Thyroid gland (tissue), 4 donors: ENCODE measurements around the gene TFCP2L1. TPM values are rescaled to one million over a fixed set of nuclear protein-coding genes. Genes with fewer than 3 reads are reported as not detected.

Experiments used
- DNase-seq, 2 donors: peaks; one replicate each; pipeline ENCODE4 v3.0.0-alpha.2; 2019
- H3K27ac ChIP-seq, 3 donors: fragments of 200-600 bp; sonication (generic); 1 replicate in 2 of 3; 2 replicates in 1 of 3; pipeline ENCODE4 v1.5.1; 2016 to 2019; ENCODE audit warnings: mild to moderate bottlenecking in 1 of 3, moderate library complexity in 1 of 3
- H3K27me3 ChIP-seq: fragments of 200-600 bp; sonication (generic); one replicate; pipeline ENCODE4 v1.5.1; 2019
- H3K36me3 ChIP-seq, 2 donors: fragments of 200-600 bp; sonication (generic); one replicate each; pipeline ENCODE4 v1.5.1; 2016 to 2019
- H3K4me1 ChIP-seq, 2 donors: fragments of 200-600 bp; sonication (generic); one replicate each; pipeline ENCODE4 v1.5.1; 2017 to 2019
- H3K4me3 ChIP-seq, 3 donors: fragments of 200-600 bp; sonication (generic); replicated peaks in 1 of 3; 1 replicate in 2 of 3; 2 replicates in 1 of 3; pipeline ENCODE4 v1.5.1; 2016; ENCODE audit warnings: mild to moderate bottlenecking in 1 of 3
- H3K9me3 ChIP-seq: fragments of 200-600 bp; sonication (generic); one replicate; pipeline ENCODE4 v1.5.1; 2017
- CTCF ChIP-seq, 6 experiments: fragments of 200-600 bp in 3 of 6; fragments of 450-650 bp in 3 of 6; sonication (generic) in 3 of 6; IDR thresholded peaks; one replicate each; pipeline ENCODE4 v1.5.1; 2016 to 2019; ENCODE audit warnings: antibody characterized with exemption in 6 of 6, mild to moderate bottlenecking in 2 of 6, inconsistent platforms in 1 of 6, moderate library complexity in 1 of 6
- POLR2A ChIP-seq, 2 donors: fragments of 450-650 bp; IDR thresholded peaks; one replicate each; pipeline ENCODE4 v1.6.1; 2017; ENCODE audit warnings: antibody characterized with exemption in 2 of 2, mild to moderate bottlenecking in 2 of 2, moderate library complexity in 1 of 2
- WGBS, 2 donors: methylation state at CpG; one replicate each; pipeline ENCODE4 v1.1.5; 2017; 5-methylcytosine and 5-hydroxymethylcytosine counted together
- intact Hi-C: fragments of 100-400 bp; cut with DNase I; formaldehyde crosslinking; loops from one replicate; pipeline ENCODE4 v1.15.1; 2023
- total RNA-seq, 4 donors: library from RNA; depleted of rRNA; stranded (reverse); fragments of >200 nt; gene quantifications; one replicate each; pipeline ENCODE4 v1.2.3, GENCODE V29; 2016

Gene TFCP2L1
- total RNA-seq, 4 donors from 2014 or later = 97.4 to 188 (median 146) TPM

GRCh38 chr2:121266543-121267106 is 18.4 kb downstream of the TFCP2L1 start:
- H3K4me1 ChIP-seq = peaks cover 19 to 23% of the 10 kb centered on the region in 2 donors
- H3K9me3 ChIP-seq = no peaks in the 10 kb centered on the region
- H3K36me3 ChIP-seq = no peaks in the 10 kb centered on the region
- TF ChIP-seq CTCF (IDR thresholded peaks at IDR 0.05) (no peak), POLR2A (IDR thresholded peaks at IDR 0.05) (no peak)
- H3K27ac ChIP-seq = no peak overlapping the region
- intact Hi-C loops = no loop called here
- H3K27me3 ChIP-seq = no peaks in the 10 kb centered on the region
- H3K4me3 ChIP-seq = no peak overlapping the region
- WGBS, 2 donors = 85 to 90% methylated on average over 6 of the region's 6 CpGs
- DNase-seq = peak in 1 of 2 donors; percentile 1

GRCh38 chr2:121263996-121264715 is 20.8 kb downstream of the TFCP2L1 start:
- no peaks in the 10 kb centered on the region for H3K9me3 ChIP-seq
- H3K27ac ChIP-seq = peak overlapping the region in 2 of 3 donors; percentile 24 to 34
- TF ChIP-seq CTCF (IDR thresholded peaks at IDR 0.05) (no peak), POLR2A (IDR thresholded peaks at IDR 0.05) (no peak)
- WGBS, 2 donors = 85 to 90% methylated on average over 9 of the region's 9 CpGs
- peak in 1 of 2 donors; percentile 3 for DNase-seq
- intact Hi-C loops = no loop called here
- H3K36me3 ChIP-seq = no peaks in the 10 kb centered on the region
- no peaks in the 10 kb centered on the region for H3K27me3 ChIP-seq
- H3K4me3 ChIP-seq = no peak overlapping the region
- peaks cover 31 to 37% of the 10 kb centered on the region in 2 donors for H3K4me1 ChIP-seq

- WGBS, 2 donors = 59 to 73% methylated on average over 10 to 11 of the region's 12 CpGs
- Histone ChIP-seq H3K4me1 (peaks cover 49 to 60% of the 10 kb centered on the region in 2 donors), H3K27ac (peak overlapping the region; percentile 78 to 85 (median 84)), H3K27me3 (no peaks in the 10 kb centered on the region), H3K36me3 (no peaks in the 10 kb centered on the region), H3K9me3 (no peaks in the 10 kb centered on the region), H3K4me3 (no peak overlapping the region)
- intact Hi-C loops = no loop called here
- no peak for TF ChIP-seq POLR2A (IDR thresholded peaks at IDR 0.05)
- no peak for TF ChIP-seq CTCF (IDR thresholded peaks at IDR 0.05)
- DNase-seq = peak; percentile 91
Measured at GRCh38 chr2:121260370-121261154, 24.4 kb downstream of the TFCP2L1 start.

DNA sequence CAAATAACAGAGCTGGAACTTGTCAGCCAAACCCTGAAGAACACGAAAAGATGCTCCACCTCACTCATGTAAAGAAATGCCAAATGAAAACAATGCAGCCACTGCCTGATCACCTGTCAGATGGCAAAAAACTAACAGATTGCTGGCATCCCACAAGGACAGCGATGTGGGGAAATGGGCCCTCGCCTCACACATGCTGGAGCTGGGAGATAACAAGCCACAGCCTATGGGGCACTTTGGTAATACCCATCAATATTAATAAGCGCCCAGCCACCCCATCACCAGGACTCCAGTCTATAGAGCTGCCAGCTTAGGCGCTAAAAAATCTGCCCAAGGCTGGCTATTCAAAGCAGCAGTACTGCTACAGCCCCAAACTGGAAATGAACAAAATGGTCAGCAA is 27.0 kb downstream of the TFCP2L1 start:
- DNase-seq = peak in 1 of 2 donors; percentile 3
- Histone ChIP-seq H3K4me1 (peaks cover 62 to 78% of the 10 kb centered on the region in 2 donors), H3K36me3 (no peaks in the 10 kb centered on the region), H3K27me3 (no peaks in the 10 kb centered on the region), H3K27ac (peak overlapping the region; percentile 78 to 86 (median 85)), H3K9me3 (no peaks in the 10 kb centered on the region), H3K4me3 (no peak overlapping the region)
- intact Hi-C loops = no loop called here
- TF ChIP-seq POLR2A (IDR thresholded peaks at IDR 0.05) (no peak), CTCF (IDR thresholded peaks at IDR 0.05) (no peak)
- 92% methylated on average over 5 of the region's 5 CpGs for WGBS, 2 donors
